GM23338 (cell line): ENCODE measurements around the gene KLF11. TPM values are rescaled to one million over a fixed set of nuclear protein-coding genes. Genes with fewer than 3 reads are reported as not detected.

Experiments
- ATAC-seq: fragments of 200-7000 bp; cut with Tn5 transposase; 3 replicates; pipeline ENCODE4 v1.9.1; 2020
- DNase-seq: peaks from one replicate; pipeline ENCODE4 v3.0.0-alpha.2; 2015; ENCODE audit warnings: low spot score
- H2AFZ ChIP-seq: fragments of 200-600 bp; sonication (generic); 2 replicates; pipeline ENCODE4 v1.8.0; 2016; ENCODE audit warnings: antibody characterized with exemption, mild to moderate bottlenecking, moderate library complexity
- H3F3A ChIP-seq: fragments of 200-600 bp; sonication (generic); replicated peaks from 2 replicates; pipeline ENCODE4 v1.8.0; 2017; ENCODE audit warnings: antibody characterized with exemption, mixed run types, low read depth
- H3K27ac ChIP-seq: fragments of 200-600 bp; sonication (generic); 2 replicates; pipeline ENCODE4 v1.6.1; 2016; ENCODE audit warnings: low read depth
- H3K27me3 ChIP-seq: fragments of 200-600 bp; sonication (generic); 2 replicates; pipeline ENCODE4 v1.8.0; 2016; ENCODE audit warnings: mild to moderate bottlenecking, mixed run types, moderate library complexity; ENCODE audit not compliant: insufficient read depth
- H3K36me3 ChIP-seq: fragments of 200-600 bp; sonication (generic); 2 replicates; pipeline ENCODE4 v1.8.0; 2016; ENCODE audit warnings: mild to moderate bottlenecking; ENCODE audit not compliant: insufficient read depth
- H3K4me1 ChIP-seq: fragments of 200-600 bp; sonication (generic); 2 replicates; pipeline ENCODE4 v1.8.0; 2016; ENCODE audit warnings: mild to moderate bottlenecking, moderate library complexity; ENCODE audit not compliant: insufficient read depth
- H3K4me2 ChIP-seq: fragments of 200-600 bp; sonication (generic); 2 replicates; pipeline ENCODE4 v1.7.1; 2017; ENCODE audit warnings: mixed run types
- H3K4me3 ChIP-seq: fragments of 200-600 bp; sonication (generic); 2 replicates; pipeline ENCODE4 v1.6.1; 2016; ENCODE audit warnings: mixed run types
- H3K79me2 ChIP-seq: fragments of 200-600 bp; sonication (generic); replicated peaks from 2 replicates; pipeline ENCODE4 v1.8.0; 2017; ENCODE audit warnings: mild to moderate bottlenecking; ENCODE audit not compliant: insufficient read depth
- H3K9me2 ChIP-seq: fragments of 200-600 bp; sonication (generic); 2 replicates; pipeline ENCODE4 v1.8.0; 2017; ENCODE audit not compliant: insufficient read depth
- H4K20me1 ChIP-seq: fragments of 200-600 bp; sonication (generic); replicated peaks from 2 replicates; pipeline ENCODE4 v1.8.0; 2017; ENCODE audit warnings: mild to moderate bottlenecking; ENCODE audit not compliant: insufficient read depth
- H3K27ac Mint-ChIP-seq: 2 replicates; pipeline ENCODE4 v1.8.0; 2020; ENCODE audit warnings: inconsistent platforms, mild to moderate bottlenecking, moderate library complexity, mixed read lengths
- H3K27me3 Mint-ChIP-seq: 3 replicates; pipeline ENCODE4 v1.8.0; 2022; ENCODE audit warnings: low read depth, mild to moderate bottlenecking, moderate library complexity, mixed read lengths, inconsistent platforms; ENCODE audit not compliant: insufficient read depth, poor library complexity
- H3K36me3 Mint-ChIP-seq: 3 replicates; pipeline ENCODE4 v1.8.0; 2021; ENCODE audit warnings: low read depth, mild to moderate bottlenecking, inconsistent platforms, moderate library complexity, mixed read lengths
- H3K4me1 Mint-ChIP-seq: 3 replicates; pipeline ENCODE4 v1.8.0; 2020; ENCODE audit warnings: mild to moderate bottlenecking, inconsistent platforms, mixed read lengths
- H3K4me3 Mint-ChIP-seq: 3 replicates; pipeline ENCODE4 v1.8.0; 2021; ENCODE audit warnings: moderate library complexity, mild to moderate bottlenecking, inconsistent platforms, mixed read lengths
- H3K9me3 Mint-ChIP-seq: 3 replicates; pipeline ENCODE4 v1.8.0; 2020; ENCODE audit warnings: moderate library complexity, mild to moderate bottlenecking, inconsistent platforms, mixed read lengths
- CREB1 ChIP-seq: fragments of 250-450 bp; sonication (Bioruptor Pico); IDR thresholded peaks from 2 replicates; pipeline ENCODE4 v1.5.0; 2020; ENCODE audit warnings: low read depth, mild to moderate bottlenecking, moderate library complexity
- ETS1 ChIP-seq: IDR thresholded peaks from 2 replicates; pipeline ENCODE4 v1.6.1; 2016; ENCODE audit warnings: antibody characterized with exemption
- EZH2 ChIP-seq: fragments of 200-600 bp; sonication (generic); IDR thresholded peaks from one replicate; pipeline ENCODE4 v1.8.0; 2017; ENCODE audit warnings: antibody characterized with exemption, mild to moderate bottlenecking, low read depth; ENCODE audit not compliant: unreplicated experiment
- EZH2phosphoT487 ChIP-seq: fragments of 200-600 bp; sonication (generic); IDR thresholded peaks from one replicate; pipeline ENCODE4 v1.8.1; 2018; ENCODE audit warnings: antibody characterized with exemption; ENCODE audit not compliant: unreplicated experiment
- JUNB ChIP-seq: IDR thresholded peaks from one replicate; pipeline ENCODE4 v1.6.1; 2016; ENCODE audit warnings: antibody characterized with exemption; ENCODE audit not compliant: unreplicated experiment
- NANOG ChIP-seq: IDR thresholded peaks from 2 replicates; pipeline ENCODE4 v1.6.1; 2016; ENCODE audit warnings: antibody characterized with exemption, borderline replicate concordance
- POLR2AphosphoS5 ChIP-seq: IDR thresholded peaks from 2 replicates; pipeline ENCODE4 v1.6.1; 2016; ENCODE audit warnings: antibody characterized with exemption, low read depth
- REST ChIP-seq: IDR thresholded peaks from one replicate; pipeline ENCODE4 v1.6.1; 2018; ENCODE audit warnings: antibody characterized with exemption; ENCODE audit not compliant: unreplicated experiment
- ZNF114 ChIP-seq: fragments of 250-450 bp; sonication (Bioruptor Pico); IDR thresholded peaks from 2 replicates; pipeline ENCODE4 v1.5.0; 2020; ENCODE audit warnings: mild to moderate bottlenecking, moderate library complexity
- ZNF331 ChIP-seq: fragments of 250-450 bp; sonication (Bioruptor Pico); IDR thresholded peaks from 2 replicates; pipeline ENCODE4 v1.5.0; 2020; ENCODE audit warnings: low read depth, mild to moderate bottlenecking, moderate library complexity
- polyA plus RNA-seq: library from polyadenylated mRNA; unstranded; fragments of >200 nt; fragmentation: Nextera tagmentation; extraction: Ambion mirVana; gene quantifications from 2 replicates; pipeline ENCODE4 v1.2.1, GENCODE V29; 2016
- total RNA-seq: library from RNA; depleted of rRNA; stranded (reverse); fragments of >200 nt; shearing (Covaris generic); gene quantifications from 2 replicates; pipeline ENCODE4 v1.2.3, GENCODE V29; 2014

Gene KLF11
- total and polyA plus RNA-seq, 2 experiments from 2014 or later, result 1.4 to 5.6 TPM

- no peak for TF ChIP-seq REST
- TF ChIP-seq CREB1 (CRISPR knock-in tag), result no peak
- TF ChIP-seq ETS1, result no peak
Measured at GRCh38 chr2:10059552-10060335, 16.4 kb downstream of the KLF11 start (continued).

- Histone ChIP-seq H2AFZ (no peak overlapping the region), H3K27me3 (no peaks in the 10 kb centered on the region), H3K9me2 (no peaks in the 10 kb centered on the region), H3K4me3 (no peak overlapping the region), H3K27ac (no peak overlapping the region), H3K4me2 (no peak overlapping the region), H3K36me3 (no peaks in the 10 kb centered on the region), H3K4me1 (peaks cover 6% of the 10 kb centered on the region), H4K20me1 (no peaks in the 10 kb centered on the region), H3K79me2 (no peaks in the 10 kb centered on the region), H3F3A (peaks cover 13% of the 10 kb centered on the region; the same call in 1 of the 2 replicates)
- H3K9me3 Mint-ChIP-seq, result no peaks in the 10 kb centered on the region
- H3K27me3 Mint-ChIP-seq, result peaks cover 11% of the 10 kb centered on the region
- TF ChIP-seq JUNB, result no peak
- TF ChIP-seq POLR2AphosphoS5, result no peak
- TF ChIP-seq ZNF331 (CRISPR knock-in tag), result no peak
- TF ChIP-seq EZH2, result no peak
- TF ChIP-seq ETS1, result no peak
- TF ChIP-seq EZH2phosphoT487, result no peak
- TF ChIP-seq ZNF114 (CRISPR knock-in tag), result no peak
- TF ChIP-seq NANOG, result no peak
- ATAC-seq (no peak), DNase-seq (no peak)
- no peaks in the 10 kb centered on the region for H3K36me3 Mint-ChIP-seq
- H3K27ac Mint-ChIP-seq, result no peak overlapping the region
- H3K4me1 Mint-ChIP-seq, result peaks cover 24% of the 10 kb centered on the region
- no peak overlapping the region for H3K4me3 Mint-ChIP-seq
Measured at GRCh38 chr2:10061221-10061925, 18.0 kb downstream of the KLF11 start.
